C4-2B (cell line): Measurements from ENCODE around the gene SELENOO.

Experiments
- CTCF ChIP-seq: fragments of 450-650 bp; conservative IDR thresholded peaks from 2 replicates; pipeline ENCODE4 v1.5.1; 2017; ENCODE audit warnings: mild to moderate bottlenecking
- ZFX ChIP-seq: fragments of 450-650 bp; IDR thresholded peaks from 2 replicates; pipeline ENCODE4 v1.6.1; 2017

DNA sequence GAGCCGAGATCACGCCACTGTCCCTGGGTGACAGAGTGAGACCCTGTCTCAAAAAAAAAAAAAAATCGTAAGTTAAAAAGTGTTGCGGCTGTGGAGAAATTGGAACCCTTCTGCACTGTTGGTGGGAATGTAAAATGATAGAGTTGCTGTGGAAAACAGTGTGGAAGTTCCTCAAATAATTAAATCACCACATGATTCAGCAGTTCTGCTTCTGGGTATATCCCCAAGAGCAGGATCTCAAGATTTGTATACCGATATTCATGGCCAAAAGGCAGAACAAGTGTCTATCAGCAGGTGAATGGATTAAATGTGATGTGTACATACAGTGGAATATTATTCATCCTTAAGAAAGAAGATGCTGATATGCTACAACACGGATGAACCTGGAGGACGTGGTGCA, 3.8 kb downstream of the SELENOO start:
- TF ChIP-seq CTCF (no peak), ZFX (no peak)
